HG03439 (cell line): Measurements from ENCODE around the gene FADS3.

Experiments
- ATAC-seq: cut with Tn5 transposase; IDR thresholded peaks from one replicate; pipeline ENCODE4 v1.9.1; 2021; ENCODE audit warnings: mild to moderate bottlenecking, moderate library complexity; ENCODE audit not compliant: unreplicated experiment

Gene FADS3

GRCh38 chr11:61914471-61915171 is 23.3 kb upstream of the FADS3 start:
- no peak for ATAC-seq

DNA sequence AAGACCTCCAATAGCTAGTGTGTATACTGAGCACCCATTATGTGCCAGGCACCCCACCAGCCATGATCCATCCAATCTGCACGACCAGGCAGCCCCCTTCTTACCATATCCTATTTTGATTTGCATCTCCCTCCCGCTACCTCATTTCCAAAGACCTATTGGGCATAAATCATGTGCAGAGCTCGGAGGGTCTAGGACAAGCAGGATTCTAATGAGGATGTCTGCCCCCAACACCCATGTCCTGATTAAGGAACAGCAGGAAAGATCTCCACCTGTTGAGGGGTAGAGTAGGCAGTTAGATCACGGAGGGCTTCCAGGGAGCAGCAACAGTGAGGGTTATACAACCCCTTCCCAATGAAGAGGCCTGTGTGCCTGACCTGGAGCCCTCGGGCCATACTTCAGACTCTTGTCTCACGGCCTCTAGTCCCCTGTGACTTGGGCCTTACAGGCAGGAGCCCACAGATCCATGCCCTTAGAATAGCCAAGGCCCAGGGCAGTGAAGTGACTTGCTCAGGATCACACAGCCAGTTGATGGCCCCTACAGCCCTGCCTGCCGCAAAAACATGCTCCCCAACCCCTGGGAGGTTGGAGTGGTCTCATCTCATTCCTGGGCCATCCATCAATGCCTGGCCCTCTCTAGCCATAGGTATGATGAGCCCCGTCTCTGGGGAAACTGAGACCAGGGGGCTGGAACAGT is 22.5 kb upstream of the FADS3 start:
- no peak for ATAC-seq

DNA sequence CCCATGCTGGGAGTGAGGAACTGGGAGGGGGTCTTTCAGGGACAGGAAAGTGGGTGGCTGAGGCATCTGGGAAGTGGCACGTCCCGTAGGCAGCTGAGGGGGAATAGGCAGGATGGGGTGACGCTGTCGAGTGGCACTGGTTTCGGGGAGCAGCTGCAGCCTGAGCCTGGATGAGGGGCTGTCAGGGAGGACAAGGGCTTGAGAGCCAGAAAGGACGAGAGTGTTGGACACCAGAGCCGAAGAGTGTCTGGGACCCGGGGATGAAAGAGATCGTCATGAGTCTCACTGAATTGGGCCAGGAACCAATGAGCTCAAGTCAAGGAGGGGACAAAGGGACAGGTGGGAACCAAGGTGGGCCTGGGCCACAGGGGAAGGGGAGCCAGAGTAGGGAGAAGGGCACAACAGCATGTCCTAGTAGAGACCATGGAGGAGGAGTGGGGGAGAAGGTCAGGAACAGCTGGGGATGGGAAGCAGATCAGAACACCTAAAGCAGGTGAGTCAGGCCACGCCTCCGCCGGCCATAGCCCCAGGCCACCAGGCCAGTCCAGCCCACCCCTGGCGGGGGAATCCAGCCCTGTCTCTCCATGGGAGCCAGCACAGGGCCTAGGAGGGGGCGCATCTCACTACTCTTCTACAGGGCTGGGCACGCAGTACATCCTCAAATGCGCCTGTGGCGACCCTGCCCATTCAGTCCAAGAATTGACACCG is 21.8 kb upstream of the FADS3 start:
- ATAC-seq: no peak

DNA sequence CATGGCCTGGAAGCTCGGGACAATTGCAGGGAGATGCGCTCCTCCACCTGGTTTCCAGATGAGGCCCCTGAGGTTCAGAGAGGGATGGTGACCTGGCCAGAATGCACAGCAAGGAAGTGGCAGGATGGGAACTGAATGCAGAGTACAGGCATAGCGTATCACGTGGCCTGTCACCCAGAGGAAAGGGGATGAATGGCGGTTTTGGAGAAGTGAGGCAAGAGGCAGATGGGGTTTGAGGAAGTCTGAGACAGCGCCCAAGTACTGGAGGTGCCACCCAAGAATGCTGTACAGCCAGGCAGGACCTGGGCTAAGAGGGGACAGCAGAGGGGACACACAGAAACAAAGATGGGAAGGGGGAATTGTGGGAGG is 21.2 kb upstream of the FADS3 start:
- no peak for ATAC-seq

DNA sequence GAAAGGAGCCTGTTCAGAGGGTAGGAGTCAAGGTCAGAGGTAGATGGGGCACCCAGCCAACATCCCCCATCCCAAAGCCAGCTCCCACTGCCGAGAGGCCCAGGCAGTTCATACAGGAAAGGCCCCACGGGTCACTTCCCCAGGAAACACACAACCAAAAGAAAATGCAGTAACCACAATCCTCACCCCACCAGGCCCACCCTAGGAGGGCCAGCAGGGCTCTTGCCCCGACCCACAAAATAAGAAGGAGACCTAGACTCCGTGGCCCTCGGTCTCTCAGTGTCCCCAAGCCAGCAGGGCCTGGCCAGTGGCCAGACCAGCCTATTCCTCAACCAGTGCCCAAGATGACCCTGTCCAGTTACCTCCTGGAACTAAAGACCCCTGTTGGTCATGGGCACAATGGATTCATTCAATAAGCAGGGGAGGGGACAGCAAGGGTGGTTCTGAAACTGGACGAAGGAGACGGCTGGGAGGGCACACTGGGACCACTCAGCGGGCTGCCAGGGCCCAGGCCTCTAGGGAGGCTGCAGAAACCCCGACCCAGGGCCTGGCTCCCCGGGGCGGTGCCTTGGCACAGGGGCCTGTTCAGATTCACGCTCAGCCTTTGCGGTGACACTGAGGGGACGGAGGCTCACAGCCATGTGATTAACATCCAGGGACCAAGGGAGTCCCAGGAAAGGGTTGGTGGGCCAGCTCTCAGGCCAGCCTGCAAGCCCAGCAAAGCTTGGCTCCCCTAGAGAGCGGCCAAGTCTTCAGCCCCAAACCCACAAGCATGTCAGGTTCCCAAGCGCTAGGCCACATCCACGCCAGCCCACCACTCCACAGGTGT is 20.6 kb upstream of the FADS3 start:
- ATAC-seq: no peak

- ATAC-seq: no peak
These were observed 19.9 kb upstream of the FADS3 start for GRCh38 chr11:61911128-61911700.

DNA sequence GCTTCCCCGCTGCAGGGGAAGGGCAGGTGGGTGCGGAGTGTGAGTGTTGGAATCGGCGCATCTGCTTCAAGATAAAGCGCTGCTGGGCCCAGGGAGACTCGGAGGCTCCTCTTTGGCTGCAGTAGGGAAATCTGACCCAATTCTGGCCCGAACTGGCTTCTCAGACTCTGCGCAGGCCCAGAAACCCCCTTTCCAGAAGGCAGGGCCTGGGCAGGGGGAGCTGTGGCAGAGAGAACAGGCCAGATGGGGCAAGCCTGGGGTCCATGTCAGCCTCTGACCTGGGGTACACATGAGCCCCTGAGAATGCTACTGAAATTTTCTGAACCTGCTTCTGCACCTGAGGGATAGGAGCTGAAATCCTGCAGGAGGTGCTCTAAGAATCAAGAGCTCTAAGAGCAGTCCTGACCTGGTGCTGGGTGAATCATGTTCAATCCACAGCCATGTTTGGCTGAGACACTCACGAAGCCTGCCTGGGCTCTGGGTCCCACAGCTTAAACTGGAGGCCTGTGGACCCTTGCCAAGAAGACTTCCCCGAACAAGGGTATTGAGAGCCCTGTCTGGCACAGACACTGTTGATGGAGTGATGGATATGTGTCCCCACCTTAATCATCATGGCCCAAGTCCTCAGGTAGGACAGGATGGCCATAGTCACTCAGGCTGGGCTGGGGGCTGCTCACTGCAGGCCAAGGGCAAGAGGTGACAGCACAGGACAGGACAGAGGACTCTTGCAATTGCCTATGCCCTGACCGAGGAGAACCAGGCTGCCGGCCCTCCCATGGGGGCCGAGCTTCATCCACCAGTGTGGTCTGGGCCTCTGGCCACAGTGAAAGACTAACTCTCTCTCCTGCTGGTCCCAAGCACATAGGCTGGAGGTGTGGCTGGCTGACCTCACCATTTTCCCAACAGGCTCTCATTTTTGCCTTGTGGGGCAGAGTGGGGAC is 19.1 kb upstream of the FADS3 start:
- ATAC-seq: no peak

DNA sequence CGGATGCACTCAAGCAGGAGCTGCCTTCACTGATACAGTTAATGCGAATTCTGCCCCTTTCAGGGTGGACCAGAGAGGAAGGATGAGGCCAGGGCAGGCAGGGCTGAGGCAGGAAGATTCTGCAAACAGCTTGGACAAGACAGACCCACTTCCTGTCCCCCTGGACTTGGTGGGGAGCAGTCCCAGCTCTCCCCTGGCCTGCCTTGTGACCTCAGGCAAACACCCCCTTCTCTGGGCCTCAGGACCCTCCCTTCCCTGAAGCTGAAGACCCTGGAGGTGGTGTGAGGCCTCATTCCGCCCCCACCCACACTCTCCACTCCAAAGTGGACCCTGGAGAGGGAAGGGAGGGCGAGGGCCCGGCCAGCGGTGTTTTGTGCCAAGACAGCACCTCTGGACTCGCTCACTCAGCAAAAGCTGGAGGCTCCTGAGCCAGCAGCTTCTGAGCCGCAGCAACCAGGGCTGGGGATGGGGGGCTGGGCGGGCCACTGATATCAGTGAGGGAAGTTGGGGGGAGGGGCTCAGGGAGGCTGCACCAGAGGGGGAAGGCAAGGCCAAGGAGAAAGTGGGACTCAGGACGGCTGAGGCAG is 17.5 kb upstream of the FADS3 start:
- ATAC-seq: no peak

GRCh38 chr11:61907871-61908729 is 16.8 kb upstream of the FADS3 start:
- ATAC-seq: no peak

GRCh38 chr11:61907282-61907681 is 15.9 kb upstream of the FADS3 start:
- no peak for ATAC-seq

GRCh38 chr11:61906522-61906909 is 15.2 kb upstream of the FADS3 start:
- no peak for ATAC-seq

DNA sequence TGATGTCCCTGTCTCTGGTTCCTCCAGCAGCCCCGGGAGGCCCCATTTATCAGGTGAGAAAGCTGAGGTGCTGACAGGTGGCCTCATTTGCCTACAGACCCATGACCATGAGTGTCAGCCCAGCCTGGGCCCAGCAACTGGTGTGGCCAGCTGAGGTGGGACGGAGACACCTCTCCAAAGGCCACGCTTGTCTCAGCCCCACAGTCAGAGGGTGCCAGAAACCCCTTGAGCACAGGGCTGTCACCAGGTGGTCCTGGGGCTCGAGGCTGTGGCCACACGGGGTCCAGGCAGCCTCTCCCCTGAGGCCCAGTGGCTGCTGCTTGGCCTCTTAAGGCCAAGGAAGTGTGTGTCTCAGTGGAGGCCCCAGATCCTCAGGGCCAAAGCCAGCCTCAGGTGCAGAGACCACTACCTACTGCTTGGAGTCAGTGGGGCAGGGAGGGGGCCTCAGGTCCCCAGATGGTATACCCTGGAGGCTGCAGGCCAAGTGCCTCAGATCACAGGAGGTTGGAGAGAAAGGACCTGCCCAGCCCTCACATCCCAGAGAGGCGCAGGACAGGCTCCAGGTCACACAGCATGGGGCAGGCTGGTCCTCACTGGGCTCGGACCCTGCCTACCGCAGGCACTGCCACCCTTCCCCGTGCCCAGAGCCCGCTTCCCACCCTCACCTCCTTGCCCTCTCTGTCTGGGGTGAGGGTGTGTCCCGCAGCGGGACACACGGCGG is 14.6 kb upstream of the FADS3 start:
- no peak for ATAC-seq

DNA sequence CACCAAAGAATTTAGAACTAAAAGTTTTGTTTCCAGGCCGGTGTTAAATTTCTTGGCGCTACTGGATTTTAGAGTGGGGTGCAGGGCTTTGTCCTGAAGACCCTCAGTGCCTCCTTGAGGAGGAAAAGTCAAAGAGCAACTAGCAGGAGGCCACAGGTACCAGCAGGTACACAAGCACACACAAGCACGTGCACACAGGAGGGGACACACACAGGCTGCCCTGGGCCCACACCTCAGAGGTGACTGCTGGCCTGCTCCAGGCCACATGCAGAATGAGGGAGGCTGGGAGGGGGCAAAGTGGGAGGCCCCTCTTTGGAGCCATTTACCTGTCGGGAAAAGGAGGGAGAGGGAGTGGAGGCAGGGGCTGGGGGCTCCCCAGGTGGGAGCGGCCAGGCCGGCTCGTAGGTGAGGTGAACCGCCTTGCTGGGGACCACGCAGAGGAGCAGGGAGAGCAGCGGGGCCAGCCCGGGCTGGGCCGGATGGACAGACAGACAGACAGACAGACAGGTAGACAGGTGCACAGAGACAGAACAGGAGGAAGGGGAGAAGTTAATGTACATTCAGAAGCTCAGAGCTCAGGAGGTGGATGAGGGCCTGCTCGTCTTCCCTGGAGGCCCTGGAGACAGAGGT is 13.8 kb upstream of the FADS3 start:
- no peak for ATAC-seq

DNA sequence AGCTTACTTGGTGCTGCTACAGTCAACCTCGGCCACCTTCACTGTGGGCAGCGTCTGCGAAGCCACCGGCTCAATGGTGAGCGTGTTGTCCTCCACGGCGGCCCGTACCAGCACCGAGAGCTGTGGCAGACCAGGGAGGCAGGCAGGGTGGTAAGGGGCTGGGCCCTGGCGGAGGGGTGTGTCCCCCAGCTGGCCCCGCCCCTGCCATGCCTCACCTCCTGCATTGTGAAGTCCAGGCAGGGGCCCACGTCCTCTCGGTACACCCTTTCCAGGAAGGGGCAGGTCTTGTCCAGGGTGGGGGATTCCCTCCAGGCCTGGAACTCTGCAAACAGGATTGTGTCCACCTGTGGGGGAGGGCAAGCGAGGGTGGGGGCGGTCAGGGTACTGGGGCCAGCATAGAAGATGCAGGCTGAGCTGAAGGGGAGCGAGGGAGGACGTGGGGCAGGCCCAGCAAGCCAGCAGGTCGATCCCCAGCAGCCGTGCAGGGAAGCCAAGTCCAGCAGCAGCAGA is 13.2 kb upstream of the FADS3 start:
- no peak for ATAC-seq

GRCh38 chr11:61903845-61904244 is 12.5 kb upstream of the FADS3 start:
- no peak for ATAC-seq

DNA sequence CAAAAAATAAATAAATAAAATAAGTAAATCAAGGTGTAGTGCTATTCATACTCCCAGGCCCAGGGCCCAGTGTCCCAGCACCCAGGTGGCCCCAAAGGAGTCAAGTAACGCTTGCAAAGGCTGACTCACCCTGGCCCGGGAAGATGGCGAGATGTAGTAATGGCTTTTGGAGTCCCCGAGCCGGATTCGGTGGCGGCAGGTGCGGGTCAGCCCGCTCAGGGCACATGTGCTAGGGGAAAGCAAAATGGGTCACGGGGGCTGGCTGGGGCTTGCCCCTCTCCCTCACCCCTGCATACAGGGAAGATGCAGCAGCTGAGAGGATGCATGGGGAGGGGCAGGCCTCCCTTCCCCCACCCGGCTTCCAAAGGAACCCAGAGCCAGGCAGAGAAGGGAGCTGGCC is 11.0 kb upstream of the FADS3 start:
- ATAC-seq: no peak

- no peak for ATAC-seq
These were observed 10.1 kb upstream of the FADS3 start for GRCh38 chr11:61901397-61901796.
